ENCODE measurements around the gene CASQ2.

Gene CASQ2

GRCh38 chr1:115661157-115661556 is 107.4 kb downstream of the CASQ2 start:
- DNase-seq (ENCODE audit: extremely low read depth, low read depth) = no peak
- H3K4me3 ChIP-seq (replicated peaks; ENCODE audit: low read depth, low read length) = no peak overlapping the region
- TF ChIP-seq CTCF (IDR thresholded peaks at IDR 0.05; ENCODE audit: low read depth, low read length, missing control alignments) = no peak

GRCh38 chr1:115660151-115660550 is 108.4 kb downstream of the CASQ2 start:
- no peak for DNase-seq (ENCODE audit: extremely low read depth, low read depth)
- no peak overlapping the region for H3K4me3 ChIP-seq (replicated peaks; ENCODE audit: low read depth, low read length)
- TF ChIP-seq CTCF (IDR thresholded peaks at IDR 0.05; ENCODE audit: low read depth, low read length, missing control alignments) = no peak

DNA sequence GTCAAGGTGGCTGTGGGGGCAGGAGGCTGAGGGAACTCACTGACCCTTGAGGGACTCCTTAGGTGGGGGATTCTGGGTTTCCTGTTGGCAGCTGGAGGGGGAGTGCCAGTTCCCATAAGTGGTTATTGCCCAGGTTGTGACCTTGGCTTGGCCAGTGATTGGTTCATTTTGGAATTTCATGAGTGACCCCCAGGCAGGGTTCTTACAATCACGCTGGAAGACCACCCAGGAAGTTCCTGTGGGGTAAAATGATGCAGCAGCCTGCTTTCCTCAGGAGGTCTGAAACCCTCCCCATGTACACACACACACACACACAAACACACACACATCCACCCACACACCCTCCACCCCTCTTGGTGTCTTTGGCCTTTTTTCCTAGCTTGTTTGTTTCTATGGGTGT is 109.9 kb downstream of the CASQ2 start:
- no peak for TF ChIP-seq CTCF (IDR thresholded peaks at IDR 0.05; ENCODE audit: low read depth, low read length, missing control alignments)
- no peak overlapping the region for H3K4me3 ChIP-seq (replicated peaks; ENCODE audit: low read depth, low read length)
- no peak for DNase-seq (ENCODE audit: extremely low read depth, low read depth)

GRCh38 chr1:115656461-115657077 is 111.9 kb downstream of the CASQ2 start:
- TF ChIP-seq CTCF (IDR thresholded peaks at IDR 0.05; ENCODE audit: low read depth, low read length, missing control alignments) = no peak
- no peak for DNase-seq (ENCODE audit: extremely low read depth, low read depth)
- H3K4me3 ChIP-seq (replicated peaks; ENCODE audit: low read depth, low read length) = no peak overlapping the region

- no peak for DNase-seq (ENCODE audit: extremely low read depth, low read depth)
- no peak for TF ChIP-seq CTCF (IDR thresholded peaks at IDR 0.05; ENCODE audit: low read depth, low read length, missing control alignments)
These were observed 112.6 kb downstream of the CASQ2 start for GRCh38 chr1:115655916-115656315.

GRCh38 chr1:115655306-115655663 is 113.2 kb downstream of the CASQ2 start:
- no peak overlapping the region for H3K4me3 ChIP-seq (replicated peaks; ENCODE audit: low read depth, low read length)
- no peak for TF ChIP-seq CTCF (IDR thresholded peaks at IDR 0.05; ENCODE audit: low read depth, low read length, missing control alignments)
- no peak for DNase-seq (ENCODE audit: extremely low read depth, low read depth)

More at GRCh38 chr1:115655916-115656315, 112.6 kb downstream of the CASQ2 start:
- no peak overlapping the region for H3K4me3 ChIP-seq (replicated peaks; ENCODE audit: low read depth, low read length)
